GM18498 (cell line): ENCODE results near the gene CYP11A1.
A peak's percentile ranks its signal among the peaks of the same experiment; 100 is the strongest.

Source experiments
- ATAC-seq: cut with Tn5 transposase; IDR thresholded peaks from one replicate; pipeline ENCODE4 v1.9.1; 2021; ENCODE audit warnings: mild to moderate bottlenecking, moderate library complexity; ENCODE audit not compliant: unreplicated experiment

CYP11A1 gene

GRCh38 chr15:74389241-74390048 is 22.0 kb upstream of the CYP11A1 start:
- no peak for ATAC-seq

- no peak for ATAC-seq
Observed at GRCh38 chr15:74388363-74388951, 21.0 kb upstream of the CYP11A1 start.

GRCh38 chr15:74387621-74388362 is 20.3 kb upstream of the CYP11A1 start:
- ATAC-seq = no peak

- no peak for ATAC-seq
Observed at GRCh38 chr15:74387141-74387541, 19.7 kb upstream of the CYP11A1 start.

GRCh38 chr15:74386496-74387140 is 19.2 kb upstream of the CYP11A1 start:
- no peak for ATAC-seq

- no peak for ATAC-seq
Observed at GRCh38 chr15:74385733-74386132, 18.3 kb upstream of the CYP11A1 start.

GRCh38 chr15:74384881-74385643 is 17.6 kb upstream of the CYP11A1 start:
- ATAC-seq = peak; percentile 69

- no peak for ATAC-seq
Observed at GRCh38 chr15:74384566-74384880, 17.1 kb upstream of the CYP11A1 start.

- peak; percentile 52 for ATAC-seq
Observed at GRCh38 chr15:74383695-74384565, 16.5 kb upstream of the CYP11A1 start.

- peak; percentile 3 for ATAC-seq
Observed at GRCh38 chr15:74383286-74383685, 15.8 kb upstream of the CYP11A1 start.

GRCh38 chr15:74382004-74382816 is 14.8 kb upstream of the CYP11A1 start:
- no peak for ATAC-seq

GRCh38 chr15:74381481-74381880 is 14.0 kb upstream of the CYP11A1 start:
- no peak for ATAC-seq

GRCh38 chr15:74381190-74381453 is 13.7 kb upstream of the CYP11A1 start:
- no peak for ATAC-seq

GRCh38 chr15:74380361-74381189 is 13.1 kb upstream of the CYP11A1 start:
- ATAC-seq = no peak

GRCh38 chr15:74378848-74379247 is 11.4 kb upstream of the CYP11A1 start:
- no peak for ATAC-seq

GRCh38 chr15:74377831-74378766 is 10.7 kb upstream of the CYP11A1 start:
- no peak for ATAC-seq
